Hepatocyte (in vitro differentiated cells): ENCODE results near the gene COQ10A. TPM values are rescaled to one million over a fixed set of nuclear protein-coding genes. Genes with fewer than 3 reads are reported as not detected.

Experiments used
- DNase-seq: peaks from one replicate; pipeline ENCODE4 v3.0.0-alpha.2; 2016; ENCODE audit warnings: low spot score
- H2AFZ ChIP-seq: fragments of 200-600 bp; sonication (generic); 2 replicates; pipeline ENCODE4 v1.6.0; 2016; ENCODE audit warnings: antibody characterized with exemption, mild to moderate bottlenecking
- H3K27ac ChIP-seq: fragments of 200-600 bp; sonication (generic); 2 replicates; pipeline ENCODE4 v1.5.1; 2016; ENCODE audit warnings: mild to moderate bottlenecking
- H3K27me3 ChIP-seq: fragments of 200-600 bp; sonication (generic); 2 replicates; pipeline ENCODE4 v1.6.1; 2016
- H3K36me3 ChIP-seq: fragments of 200-600 bp; sonication (generic); replicated peaks from 2 replicates; pipeline ENCODE4 v1.5.1; 2016; ENCODE audit warnings: low read depth; ENCODE audit not compliant: insufficient read depth
- H3K4me1 ChIP-seq: fragments of 200-600 bp; sonication (generic); 2 replicates; pipeline ENCODE4 v1.5.1; 2016; ENCODE audit warnings: mild to moderate bottlenecking, moderate library complexity; ENCODE audit not compliant: insufficient read depth
- H3K4me2 ChIP-seq: fragments of 200-600 bp; sonication (generic); 2 replicates; pipeline ENCODE4 v1.6.0; 2016
- H3K4me3 ChIP-seq: fragments of 200-600 bp; sonication (generic); 2 replicates; pipeline ENCODE4 v1.5.1; 2016; ENCODE audit warnings: mild to moderate bottlenecking
- H3K79me2 ChIP-seq: fragments of 200-600 bp; sonication (generic); 2 replicates; pipeline ENCODE4 v1.6.0; 2017; ENCODE audit warnings: mild to moderate bottlenecking
- H3K9me2 ChIP-seq: fragments of 200-600 bp; sonication (generic); replicated peaks from 2 replicates; pipeline ENCODE4 v1.6.0; 2017; ENCODE audit warnings: mild to moderate bottlenecking; ENCODE audit not compliant: insufficient read depth
- H3K9me3 ChIP-seq: fragments of 200-600 bp; sonication (generic); 2 replicates; pipeline ENCODE4 v1.5.1; 2016; ENCODE audit warnings: low read depth, mild to moderate bottlenecking
- H4K20me1 ChIP-seq: fragments of 200-600 bp; sonication (generic); 2 replicates; pipeline ENCODE4 v1.6.0; 2016; ENCODE audit warnings: mild to moderate bottlenecking; ENCODE audit not compliant: insufficient read depth, poor library complexity, severe bottlenecking
- EZH2 ChIP-seq: fragments of 200-600 bp; sonication (generic); IDR thresholded peaks from 2 replicates; pipeline ENCODE4 v1.6.1; 2016; ENCODE audit warnings: antibody characterized with exemption, mild to moderate bottlenecking, borderline replicate concordance
- EZH2phosphoT487 ChIP-seq: fragments of 200-600 bp; sonication (generic); IDR thresholded peaks from one replicate; pipeline ENCODE4 v1.6.1; 2018; ENCODE audit warnings: antibody characterized with exemption, mild to moderate bottlenecking, low read depth, moderate library complexity; ENCODE audit not compliant: unreplicated experiment, severe bottlenecking
- WGBS: methylation state at CpG from one replicate; pipeline ENCODE4 v1.1.6; 2016; ENCODE audit warnings: low lambda C conversion rate; ENCODE audit errors: missing lambda C conversion rate; 5-methylcytosine and 5-hydroxymethylcytosine counted together
- polyA plus RNA-seq: library from polyadenylated mRNA; unstranded; fragments of >200 nt; fragmentation: Nextera tagmentation; extraction: Ambion mirVana; gene quantifications from 2 replicates; pipeline ENCODE4 v1.2.1, GENCODE V29; 2016
- total RNA-seq: library from RNA; depleted of rRNA; stranded (reverse); fragments of >200 nt; gene quantifications from 2 replicates; pipeline ENCODE4 v1.2.3, GENCODE V29; 2014
- TF ChIP-seq, protein P1 (sequence below): fragments of 200-600 bp; sonication (generic); IDR thresholded peaks from 2 replicates; pipeline ENCODE4 v1.5.1; 2016; ENCODE audit warnings: antibody characterized with exemption, mild to moderate bottlenecking; ENCODE audit not compliant: poor library complexity

Gene COQ10A
- total and polyA plus RNA-seq, 2 experiments from 2014 or later, result 8.2 to 10.7 TPM

GRCh38 chr12:56286044-56286830, 19.5 kb downstream of the COQ10A start:
- peaks cover 38% of the 10 kb centered on the region for H3K79me2 ChIP-seq
- H3K9me3 ChIP-seq, result no peaks in the 10 kb centered on the region
- 74% methylated on average over 4 of the region's 4 CpGs for WGBS
- no peaks in the 10 kb centered on the region for H4K20me1 ChIP-seq
- H3K4me2 ChIP-seq, result no peak overlapping the region
- no peak overlapping the region for H2AFZ ChIP-seq
- no peak overlapping the region for H3K27ac ChIP-seq
- no peak for DNase-seq
- H3K4me1 ChIP-seq, result no peaks in the 10 kb centered on the region
- H3K27me3 ChIP-seq, result no peaks in the 10 kb centered on the region
- no peak overlapping the region for H3K4me3 ChIP-seq
- TF ChIP-seq EZH2 (no peak), EZH2phosphoT487 (no peak)
- TF ChIP-seq, protein P1, sequence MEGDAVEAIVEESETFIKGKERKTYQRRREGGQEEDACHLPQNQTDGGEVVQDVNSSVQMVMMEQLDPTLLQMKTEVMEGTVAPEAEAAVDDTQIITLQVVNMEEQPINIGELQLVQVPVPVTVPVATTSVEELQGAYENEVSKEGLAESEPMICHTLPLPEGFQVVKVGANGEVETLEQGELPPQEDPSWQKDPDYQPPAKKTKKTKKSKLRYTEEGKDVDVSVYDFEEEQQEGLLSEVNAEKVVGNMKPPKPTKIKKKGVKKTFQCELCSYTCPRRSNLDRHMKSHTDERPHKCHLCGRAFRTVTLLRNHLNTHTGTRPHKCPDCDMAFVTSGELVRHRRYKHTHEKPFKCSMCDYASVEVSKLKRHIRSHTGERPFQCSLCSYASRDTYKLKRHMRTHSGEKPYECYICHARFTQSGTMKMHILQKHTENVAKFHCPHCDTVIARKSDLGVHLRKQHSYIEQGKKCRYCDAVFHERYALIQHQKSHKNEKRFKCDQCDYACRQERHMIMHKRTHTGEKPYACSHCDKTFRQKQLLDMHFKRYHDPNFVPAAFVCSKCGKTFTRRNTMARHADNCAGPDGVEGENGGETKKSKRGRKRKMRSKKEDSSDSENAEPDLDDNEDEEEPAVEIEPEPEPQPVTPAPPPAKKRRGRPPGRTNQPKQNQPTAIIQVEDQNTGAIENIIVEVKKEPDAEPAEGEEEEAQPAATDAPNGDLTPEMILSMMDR, result no peak
- no peaks in the 10 kb centered on the region for H3K9me2 ChIP-seq
- H3K36me3 ChIP-seq, result no peaks in the 10 kb centered on the region

GRCh38 chr12:56288705-56289387, 22.1 kb downstream of the COQ10A start:
- H3K36me3 ChIP-seq, result no peaks in the 10 kb centered on the region
- WGBS, result 86% methylated on average over 3 of the region's 3 CpGs
- DNase-seq, result no peak
- peaks cover 64% of the 10 kb centered on the region for H3K79me2 ChIP-seq
- H2AFZ ChIP-seq, result no peak overlapping the region
- peaks cover 5% of the 10 kb centered on the region for H4K20me1 ChIP-seq
- TF ChIP-seq, protein P1, result no peak
- TF ChIP-seq EZH2 (no peak), EZH2phosphoT487 (no peak)
- no peak overlapping the region for H3K4me3 ChIP-seq
- no peaks in the 10 kb centered on the region for H3K27me3 ChIP-seq
- no peaks in the 10 kb centered on the region for H3K9me2 ChIP-seq
- H3K27ac ChIP-seq, result no peak overlapping the region
- H3K9me3 ChIP-seq, result no peaks in the 10 kb centered on the region
- H3K4me1 ChIP-seq, result no peaks in the 10 kb centered on the region
- no peak overlapping the region for H3K4me2 ChIP-seq

- 88% methylated on average over 5 of the region's 5 CpGs for WGBS
- Histone ChIP-seq H3K79me2 (peaks cover 98% of the 10 kb centered on the region), H3K27ac (no peak overlapping the region), H3K36me3 (no peaks in the 10 kb centered on the region), H3K27me3 (no peaks in the 10 kb centered on the region), H3K9me3 (no peaks in the 10 kb centered on the region), H3K4me2 (no peak overlapping the region), H3K4me3 (no peak overlapping the region), H3K4me1 (peaks cover 8% of the 10 kb centered on the region), H4K20me1 (peaks cover 20% of the 10 kb centered on the region), H3K9me2 (no peaks in the 10 kb centered on the region), H2AFZ (no peak overlapping the region)
- no peak for DNase-seq
- TF ChIP-seq, protein P1, result no peak
- TF ChIP-seq EZH2phosphoT487, result no peak
- TF ChIP-seq EZH2, result no peak
These were observed 27.1 kb downstream of the COQ10A start for GRCh38 chr12:56293795-56294194.
